ENCODE results near the gene TARM1.
"Not testable (repeated sequence)": the region's sequence is repeated elsewhere in the genome, so short reads cannot be mapped to it uniquely, and the experiment has no call there.

The TARM1 gene

DNA sequence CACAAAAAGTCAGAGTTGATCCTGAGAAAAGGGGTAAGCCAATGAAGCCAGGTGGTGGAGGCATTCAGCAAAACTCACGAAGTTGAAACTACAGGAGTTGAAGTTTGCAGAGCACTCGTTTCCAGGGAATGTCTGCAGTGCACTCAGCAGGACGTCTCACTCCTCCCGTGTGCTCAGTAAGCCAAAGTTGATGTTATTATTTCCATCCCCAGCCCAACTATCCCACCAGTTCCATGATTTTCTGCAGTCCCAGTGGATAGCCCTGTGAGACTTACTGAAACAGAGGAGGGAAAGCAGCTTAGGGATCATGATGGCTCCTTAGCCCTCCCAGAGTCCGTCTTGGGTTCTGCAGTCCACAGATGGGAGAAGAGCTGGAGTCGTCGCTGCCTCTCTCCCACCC is at the start of gene TARM1:
TSS of gene TARM1 (minus strand) at position 334 of the 400 bp plus-strand sequence. CDS start at position 309, 25 bp downstream.
- DNase-seq: no peak

DNA sequence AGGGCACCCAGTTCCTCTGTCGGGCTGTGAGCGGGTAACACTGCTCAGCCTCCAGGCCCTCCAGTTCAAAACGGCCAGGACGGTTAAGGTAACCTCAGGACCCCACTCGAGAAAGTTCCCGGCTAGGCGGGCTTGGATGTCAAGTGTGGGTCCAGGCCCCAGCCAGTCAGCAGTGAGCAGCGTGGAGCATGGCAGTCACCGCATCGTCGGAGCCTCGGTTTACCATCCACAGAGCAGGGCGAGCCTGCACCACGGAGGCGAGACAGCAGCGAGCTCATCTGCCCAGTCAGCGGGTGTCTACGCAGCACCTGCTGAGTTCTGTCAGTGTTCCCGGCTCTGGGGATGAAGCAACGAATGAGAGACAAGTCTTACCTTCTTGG is 48.4 kb upstream of the TARM1 start:
- DNase-seq: no peak

GRCh38 chr19:54128796-54129616 is 47.8 kb upstream of the TARM1 start:
- DNase-seq: no peak

- no peak for DNase-seq
Measured at GRCh38 chr19:54128441-54128725, 47.2 kb upstream of the TARM1 start.

GRCh38 chr19:54127688-54128440 is 46.7 kb upstream of the TARM1 start:
- no peak for DNase-seq

DNA sequence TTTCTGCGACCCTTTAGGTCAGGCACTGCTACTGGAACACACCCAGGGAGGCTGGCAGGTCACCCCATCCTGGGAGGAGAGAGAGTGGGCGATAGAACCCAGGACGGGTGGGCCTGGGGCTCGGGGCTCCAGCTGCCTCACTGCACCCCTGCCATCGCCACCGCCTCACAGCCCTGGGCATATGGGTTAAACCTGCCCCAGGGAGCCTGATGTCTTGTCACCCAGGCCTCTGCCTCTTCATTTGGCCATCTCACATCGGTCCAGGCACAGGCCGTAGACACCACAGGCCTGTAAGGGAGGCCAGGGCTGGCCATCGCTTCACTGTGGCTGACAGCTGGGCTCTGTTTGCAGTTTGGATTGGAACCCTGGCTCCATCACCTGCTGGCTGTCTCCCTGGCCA is 44.5 kb upstream of the TARM1 start:
- no peak for DNase-seq

DNA sequence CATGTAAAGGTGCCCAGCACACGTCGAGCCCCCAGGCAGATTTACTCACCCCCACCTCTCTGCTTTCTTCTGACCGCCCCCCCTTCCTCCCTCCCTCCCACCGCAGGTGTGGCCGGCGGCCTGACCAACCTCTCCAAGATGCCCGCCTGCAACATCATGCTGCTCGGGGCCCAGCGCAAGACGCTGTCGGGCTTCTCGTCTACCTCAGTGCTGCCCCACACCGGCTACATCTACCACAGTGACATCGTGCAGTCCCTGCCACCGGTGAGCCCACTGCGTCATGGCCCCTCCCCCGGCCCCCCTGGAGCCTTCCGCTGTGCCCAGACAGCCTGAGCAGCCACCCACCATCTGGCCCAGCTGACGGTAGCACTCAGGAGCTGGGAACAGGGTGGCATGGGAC is 43.2 kb upstream of the TARM1 start:
- no peak for DNase-seq

GRCh38 chr19:54123682-54124081 is 42.5 kb upstream of the TARM1 start:
- no peak for DNase-seq

GRCh38 chr19:54121259-54121658 is 40.1 kb upstream of the TARM1 start:
- no peak for DNase-seq

GRCh38 chr19:54115109-54116063 is 34.2 kb upstream of the TARM1 start, which contains the start of the genes PRPF31 and TFPT:
TSS of gene PRPF31 (plus strand) at chr19:54115754. CDS start at chr19:54118279, 2,525 bp downstream.
TSS of gene TFPT (minus strand) at chr19:54115657. CDS start at chr19:54115269, 388 bp downstream.
- DNase-seq: peak; percentile 95 to 98

DNA sequence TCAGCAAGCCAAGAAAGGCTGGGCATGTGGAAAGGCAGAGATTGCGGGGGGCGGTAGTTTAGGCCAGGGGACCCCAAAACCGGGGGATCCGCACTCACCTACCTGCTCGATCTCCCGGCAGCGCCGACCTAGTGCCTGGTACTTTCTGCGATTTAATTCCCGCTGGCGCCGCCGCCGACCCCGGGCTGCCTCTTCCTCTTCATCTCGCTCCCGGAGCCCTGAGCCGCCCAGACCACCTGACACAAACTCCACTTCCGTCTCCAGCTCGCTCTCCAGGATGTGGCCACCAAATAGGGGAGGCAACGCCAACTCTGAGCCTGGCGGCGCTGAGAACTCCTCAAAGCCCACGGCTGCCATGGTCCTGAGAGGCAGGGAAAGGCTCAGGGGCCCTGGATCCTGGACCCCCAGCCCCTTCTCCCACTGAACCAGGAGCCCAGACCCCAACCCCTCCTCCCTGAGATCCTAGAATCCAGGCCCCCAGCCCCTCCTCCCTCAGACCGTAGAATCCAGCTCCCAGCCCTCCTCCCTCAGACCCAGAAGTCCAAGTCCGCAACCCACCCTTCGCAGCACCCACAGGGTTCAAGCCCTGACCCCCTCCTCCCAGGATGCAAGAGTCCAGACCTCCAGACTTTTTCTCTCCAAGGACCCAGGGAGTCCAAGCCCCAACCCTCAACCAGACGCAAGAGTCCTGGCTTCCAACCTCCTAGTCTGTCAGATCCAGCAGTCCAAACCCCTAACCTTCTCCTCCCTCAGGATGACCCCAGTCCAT is 33.4 kb upstream of the TARM1 start:
- DNase-seq: peak; percentile 20 to 36

DNA sequence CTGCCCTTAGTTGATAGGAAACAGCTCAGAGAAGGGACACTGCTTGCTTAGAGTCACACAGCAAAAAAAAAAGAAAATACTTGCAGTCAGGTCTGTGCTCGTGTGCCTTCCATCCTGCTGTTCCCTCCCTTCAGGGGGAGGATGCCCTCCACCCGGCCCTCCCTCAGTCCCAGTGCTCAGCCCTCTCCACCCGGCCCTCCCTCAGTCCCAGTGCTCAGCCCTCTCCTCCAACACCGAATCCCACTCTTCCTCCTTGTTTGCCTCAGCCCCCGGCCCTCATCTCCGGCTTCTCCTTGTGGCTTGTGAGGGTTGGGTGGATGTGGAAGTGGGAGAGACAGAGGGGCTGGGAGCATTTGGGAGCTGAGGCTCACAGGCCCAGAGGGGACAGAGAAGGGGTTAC is 28.5 kb upstream of the TARM1 start:
- DNase-seq: no peak

DNA sequence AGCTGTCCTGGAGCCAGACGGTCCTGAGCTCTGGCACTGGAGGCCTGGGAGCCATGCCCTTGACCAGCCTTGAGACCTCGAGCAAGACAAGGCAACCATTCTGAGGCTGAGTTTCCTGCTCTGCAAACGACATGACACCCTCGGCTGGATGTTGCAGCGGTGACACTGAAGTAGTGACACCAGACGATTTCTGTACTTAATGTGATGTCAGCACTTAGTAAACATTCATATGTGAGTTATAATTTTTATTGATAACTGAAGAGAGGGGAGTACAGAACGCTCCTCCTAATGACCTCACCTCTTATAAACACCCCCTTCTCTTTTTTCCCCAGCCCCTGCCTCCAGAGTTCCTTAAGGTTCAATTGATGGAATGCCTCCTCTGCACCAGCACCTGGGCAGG is 27.3 kb upstream of the TARM1 start:
- DNase-seq: no peak

DNA sequence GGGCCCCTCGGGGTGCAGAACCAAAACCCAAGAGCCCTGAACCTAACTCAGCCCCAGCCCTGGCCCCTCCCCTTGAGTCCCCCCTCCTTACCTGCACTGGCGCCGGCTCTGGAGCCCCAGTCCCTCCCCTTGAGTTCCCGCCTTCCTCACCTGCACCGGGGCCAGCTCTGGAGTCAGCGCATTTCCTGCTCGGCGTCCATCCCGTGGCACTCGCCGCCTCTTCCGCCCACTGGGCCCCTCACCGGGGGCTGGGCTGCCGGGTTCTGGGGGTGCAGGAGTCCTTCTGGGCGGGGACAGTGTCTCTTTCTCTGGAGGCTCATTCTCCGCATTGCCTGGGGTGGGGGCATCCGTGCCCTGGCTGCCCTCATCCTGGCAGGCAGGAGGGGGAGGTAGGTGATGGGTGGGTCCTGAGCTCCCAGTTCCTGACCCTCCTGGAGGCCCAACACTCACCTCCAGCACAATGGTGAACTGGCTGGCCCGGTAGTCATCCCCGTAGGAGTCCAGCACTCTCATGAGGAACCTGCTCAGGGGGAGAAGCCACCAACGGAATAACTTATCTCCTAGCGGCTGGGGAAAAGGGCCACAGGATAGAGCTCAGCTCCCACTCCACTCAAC is 26.8 kb upstream of the TARM1 start:
- no peak for DNase-seq

GRCh38 chr19:54106716-54107115 is 25.6 kb upstream of the TARM1 start:
- no peak for DNase-seq

DNA sequence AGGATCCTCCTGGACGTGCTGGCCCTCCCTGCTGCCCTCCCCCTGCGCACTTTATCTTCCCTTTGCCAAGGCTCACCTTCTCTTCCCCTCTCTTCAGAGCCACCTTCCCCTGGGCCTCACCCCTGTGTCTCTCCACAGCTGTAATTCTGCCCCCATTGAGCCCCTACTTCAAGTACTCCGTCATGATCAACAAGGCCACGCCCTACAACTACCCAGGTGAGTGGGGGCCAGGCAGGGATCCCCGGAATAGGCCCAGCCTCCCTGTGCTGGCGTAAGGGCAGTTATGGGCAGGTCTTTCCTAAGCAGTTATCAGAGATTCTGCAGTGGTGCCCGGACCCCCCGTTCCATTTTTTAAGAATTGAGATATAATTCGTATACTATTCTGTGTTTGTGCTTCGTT is 24.6 kb upstream of the TARM1 start:
- DNase-seq: no peak

GRCh38 chr19:54104998-54105715 is 24.0 kb upstream of the TARM1 start:
- DNase-seq: no peak

DNA sequence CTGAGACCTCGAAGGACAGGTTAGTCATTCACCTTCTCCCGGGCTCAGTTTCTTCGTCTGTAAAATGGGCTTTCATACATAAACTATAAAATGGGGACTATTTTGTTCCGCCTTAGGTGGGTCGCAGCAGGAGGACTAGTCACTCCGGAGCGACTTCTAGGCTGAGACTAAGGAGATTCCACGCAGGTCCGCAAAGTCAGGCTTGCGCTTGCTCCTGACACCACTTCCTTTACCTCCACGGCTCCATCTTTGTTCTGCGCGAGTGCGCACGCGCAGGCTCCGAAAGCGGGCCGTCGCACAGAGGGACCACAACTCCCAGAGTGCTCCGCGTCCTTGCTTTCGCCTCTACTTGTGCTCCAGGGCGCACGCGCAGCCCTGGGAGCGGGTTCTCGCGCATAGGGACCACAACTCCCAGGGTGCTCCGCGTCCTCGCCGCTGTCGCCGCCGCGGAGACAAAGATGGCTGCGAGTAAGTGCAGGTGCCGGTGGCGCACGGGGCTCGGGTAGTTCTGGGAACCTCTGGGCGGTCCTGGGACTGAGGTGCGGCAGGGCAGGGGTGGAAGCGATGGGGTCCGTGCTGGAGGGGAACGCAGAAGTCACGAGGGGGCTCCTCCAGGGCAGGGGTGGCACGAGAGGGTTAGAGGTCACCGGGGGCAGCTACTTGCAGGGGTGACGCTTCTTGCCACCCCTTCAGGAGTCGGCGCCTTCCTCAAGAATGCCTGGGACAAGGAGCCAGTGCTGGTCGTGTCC is 21.4 kb upstream of the TARM1 start, which contains the start of gene NDUFA3:
TSS of gene NDUFA3 (plus strand) at position 435 of the 749 bp plus-strand sequence. CDS start at position 459, 24 bp downstream.
- peak; percentile 97 to 98 for DNase-seq

GRCh38 chr19:54100561-54100960 is 19.4 kb upstream of the TARM1 start, which contains the start of gene OSCAR:
TSS of gene OSCAR (minus strand) at chr19:54100803. CDS start at chr19:54100792, 11 bp downstream.
- DNase-seq: no peak

DNA sequence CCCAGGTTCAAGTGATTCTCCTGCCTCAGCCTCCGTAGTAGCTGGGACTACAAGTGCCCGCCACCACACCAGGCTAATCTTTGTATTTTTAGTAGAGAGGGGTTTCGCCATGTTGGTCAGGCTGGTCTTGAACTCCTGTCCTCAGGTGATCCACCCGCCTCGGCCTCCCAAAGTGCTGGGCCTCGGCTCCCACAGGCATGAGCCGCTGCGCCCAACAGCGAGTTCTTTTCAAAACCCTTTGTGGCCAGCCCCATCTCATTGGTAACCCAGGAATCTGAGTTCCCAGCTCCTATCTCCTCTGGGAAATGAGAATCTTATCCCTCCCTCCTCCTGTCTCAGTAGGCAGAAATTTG is 18.7 kb upstream of the TARM1 start:
- not testable (repeated sequence) for DNase-seq

Data from NCI-H2081 (cell line).